ENCODE measurements around the gene ACSF3. TPM values are rescaled to one million over a fixed set of nuclear protein-coding genes. Genes with fewer than 3 reads are reported as not detected.
A peak's percentile ranks its signal among the peaks of the same experiment; 100 is the strongest.
"Not testable (repeated sequence)": the region's sequence is repeated elsewhere in the genome, so short reads cannot be mapped to it uniquely, and the experiment has no call there.

Gene ACSF3
- total RNA-seq, 2 donors from 2014 or later = 24.1 to 41.7 TPM

DNA sequence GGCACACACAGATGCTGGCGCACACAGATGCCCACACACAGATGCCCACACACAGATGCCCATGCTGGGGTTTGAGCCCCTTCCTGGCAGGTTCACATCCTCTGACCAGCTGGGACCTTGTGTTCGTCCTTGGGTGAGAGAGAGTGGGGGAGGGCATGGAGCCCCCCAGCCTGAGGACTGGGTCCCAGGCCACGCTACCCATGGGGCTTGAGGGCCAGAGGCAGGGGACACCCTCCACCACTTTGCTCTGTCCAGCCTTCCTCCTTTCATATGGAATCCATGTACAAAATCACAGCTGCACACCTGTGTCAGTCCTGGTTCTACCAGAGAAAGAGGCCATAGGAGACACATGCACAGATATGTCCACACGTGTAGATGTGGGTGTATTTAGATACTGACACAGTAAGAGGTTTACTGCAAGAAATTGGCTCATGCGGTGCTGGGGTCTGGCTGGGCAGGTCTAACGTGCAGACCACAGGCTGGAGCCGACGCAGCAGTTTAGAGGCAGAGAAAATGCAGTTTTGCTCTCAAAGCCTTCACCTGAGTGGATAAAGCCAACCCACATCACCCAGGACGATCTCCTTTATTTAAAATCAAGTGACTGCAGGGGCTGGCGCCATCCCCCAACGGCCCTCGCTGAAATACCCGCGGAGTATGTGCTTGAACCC, 95.8 kb downstream of the ACSF3 start:
- no peaks in the 10 kb centered on the region for H3K27me3 ChIP-seq (replicated peaks; ENCODE audit: insufficient read depth)
- DNase-seq (ENCODE audit: low spot score) = no peak
- TF ChIP-seq, protein P1, sequence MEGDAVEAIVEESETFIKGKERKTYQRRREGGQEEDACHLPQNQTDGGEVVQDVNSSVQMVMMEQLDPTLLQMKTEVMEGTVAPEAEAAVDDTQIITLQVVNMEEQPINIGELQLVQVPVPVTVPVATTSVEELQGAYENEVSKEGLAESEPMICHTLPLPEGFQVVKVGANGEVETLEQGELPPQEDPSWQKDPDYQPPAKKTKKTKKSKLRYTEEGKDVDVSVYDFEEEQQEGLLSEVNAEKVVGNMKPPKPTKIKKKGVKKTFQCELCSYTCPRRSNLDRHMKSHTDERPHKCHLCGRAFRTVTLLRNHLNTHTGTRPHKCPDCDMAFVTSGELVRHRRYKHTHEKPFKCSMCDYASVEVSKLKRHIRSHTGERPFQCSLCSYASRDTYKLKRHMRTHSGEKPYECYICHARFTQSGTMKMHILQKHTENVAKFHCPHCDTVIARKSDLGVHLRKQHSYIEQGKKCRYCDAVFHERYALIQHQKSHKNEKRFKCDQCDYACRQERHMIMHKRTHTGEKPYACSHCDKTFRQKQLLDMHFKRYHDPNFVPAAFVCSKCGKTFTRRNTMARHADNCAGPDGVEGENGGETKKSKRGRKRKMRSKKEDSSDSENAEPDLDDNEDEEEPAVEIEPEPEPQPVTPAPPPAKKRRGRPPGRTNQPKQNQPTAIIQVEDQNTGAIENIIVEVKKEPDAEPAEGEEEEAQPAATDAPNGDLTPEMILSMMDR (IDR thresholded peaks at IDR 0.05) = no peak
- no peaks in the 10 kb centered on the region for H3K9me3 ChIP-seq
- H3K4me1 ChIP-seq (ENCODE audit: control insufficient read depth in 1 of 2, low read depth in 2 of 2) = peaks cover 0 to 4% of the 10 kb centered on the region in 2 donors
- no peak for ATAC-seq (ENCODE audit: insufficient number of reproducible peaks, low FRiP score, low read depth)
- H3K27ac ChIP-seq = no peak overlapping the region
- H3K36me3 ChIP-seq = no peaks in the 10 kb centered on the region
- no peak overlapping the region for H3K4me3 ChIP-seq

DNA sequence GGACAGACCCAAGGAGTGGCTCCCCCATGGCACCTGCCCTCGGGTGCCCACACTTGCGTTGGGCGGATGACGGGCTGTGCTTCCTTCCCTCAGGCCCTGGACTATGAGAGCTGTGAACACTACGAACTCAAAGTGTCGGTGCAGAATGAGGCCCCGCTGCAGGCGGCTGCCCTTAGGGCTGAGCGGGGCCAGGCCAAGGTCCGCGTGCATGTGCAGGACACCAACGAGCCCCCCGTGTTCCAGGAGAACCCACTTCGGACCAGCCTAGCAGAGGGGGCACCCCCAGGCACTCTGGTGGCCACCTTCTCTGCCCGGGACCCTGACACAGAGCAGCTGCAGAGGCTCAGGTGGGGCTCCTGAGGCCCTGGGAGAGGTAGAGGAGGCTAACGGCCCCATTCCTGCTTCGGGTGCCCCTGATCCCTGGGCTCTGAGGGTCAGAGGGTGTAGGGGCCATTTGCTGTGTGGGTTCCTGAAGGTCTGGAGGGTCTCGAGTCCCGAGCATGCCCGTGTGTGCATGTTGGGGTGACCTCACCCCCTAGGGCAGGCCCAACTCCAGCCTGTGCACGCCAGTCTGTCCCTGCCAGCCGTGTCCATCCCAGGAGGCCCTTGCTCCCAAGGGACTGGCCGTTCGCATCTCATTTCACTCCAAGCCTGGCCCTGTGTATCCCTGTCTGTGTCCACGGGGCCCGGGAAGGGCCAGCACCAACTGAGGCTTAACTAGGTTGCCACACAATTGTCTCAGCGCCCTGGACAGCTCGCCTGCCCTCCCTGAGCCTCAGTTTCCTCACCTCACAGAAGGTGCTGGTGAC, 96.7 kb downstream of the ACSF3 start:
- Histone ChIP-seq H3K27ac (no peak overlapping the region), H3K36me3 (no peaks in the 10 kb centered on the region), H3K4me1 (ENCODE audit: control insufficient read depth in 1 of 2, low read depth in 2 of 2) (peaks cover 0 to 4% of the 10 kb centered on the region in 2 donors), H3K4me3 (no peak overlapping the region), H3K27me3 (replicated peaks; ENCODE audit: insufficient read depth) (no peaks in the 10 kb centered on the region), H3K9me3 (no peaks in the 10 kb centered on the region)
- ATAC-seq (ENCODE audit: insufficient number of reproducible peaks, low FRiP score, low read depth) = no peak
- TF ChIP-seq, protein P1 (IDR thresholded peaks at IDR 0.05) = no peak
- DNase-seq (ENCODE audit: low spot score) = no peak

DNA sequence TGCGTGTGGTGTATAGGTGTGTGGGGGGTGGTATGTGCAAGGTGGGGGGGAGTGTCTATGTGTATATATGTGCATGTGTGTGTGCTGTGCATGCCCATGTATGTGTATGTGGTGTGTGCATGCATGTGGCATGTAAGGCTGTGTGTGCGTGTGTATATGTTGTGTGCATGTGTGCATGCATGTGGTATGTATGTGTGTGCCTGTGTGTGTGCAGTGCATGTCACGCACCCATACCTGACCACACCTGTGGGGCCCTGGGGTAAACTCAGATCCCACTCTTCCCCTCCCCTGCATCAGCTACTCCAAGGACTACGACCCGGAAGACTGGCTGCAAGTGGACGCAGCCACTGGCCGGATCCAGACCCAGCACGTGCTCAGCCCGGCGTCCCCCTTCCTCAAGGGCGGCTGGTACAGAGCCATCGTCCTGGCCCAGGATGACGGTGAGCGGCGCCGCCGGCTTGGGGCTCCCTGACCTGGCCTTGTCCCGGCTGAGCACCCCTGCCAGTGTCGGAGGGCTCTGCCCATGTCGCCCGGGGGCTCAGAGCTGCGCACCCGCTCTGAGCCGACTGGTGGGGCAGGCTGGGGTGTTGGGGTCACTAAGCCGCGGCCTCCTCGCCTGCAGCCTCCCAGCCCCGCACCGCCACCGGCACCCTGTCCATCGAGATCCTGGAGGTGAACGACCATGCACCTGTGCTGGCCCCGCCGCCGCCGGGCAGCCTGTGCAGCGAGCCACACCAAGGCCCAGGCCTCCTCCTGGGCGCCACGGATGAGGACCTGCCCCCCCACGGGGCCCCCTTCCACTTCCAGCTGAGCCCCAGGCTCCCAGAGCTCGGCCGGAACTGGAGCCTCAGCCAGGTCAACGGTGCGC, 97.6 kb downstream of the ACSF3 start:
- Histone ChIP-seq H3K9me3 (no peaks in the 10 kb centered on the region), H3K4me1 (ENCODE audit: control insufficient read depth in 1 of 2, low read depth in 2 of 2) (peaks cover 0 to 4% of the 10 kb centered on the region in 2 donors), H3K36me3 (no peaks in the 10 kb centered on the region), H3K27me3 (replicated peaks; ENCODE audit: insufficient read depth) (no peaks in the 10 kb centered on the region), H3K4me3 (peak overlapping the region; percentile 69), H3K27ac (no peak overlapping the region)
- TF ChIP-seq, protein P1 (IDR thresholded peaks at IDR 0.05) = no peak
- no peak for ATAC-seq (ENCODE audit: insufficient number of reproducible peaks, low FRiP score, low read depth)
- DNase-seq (ENCODE audit: low spot score) = no peak

DNA sequence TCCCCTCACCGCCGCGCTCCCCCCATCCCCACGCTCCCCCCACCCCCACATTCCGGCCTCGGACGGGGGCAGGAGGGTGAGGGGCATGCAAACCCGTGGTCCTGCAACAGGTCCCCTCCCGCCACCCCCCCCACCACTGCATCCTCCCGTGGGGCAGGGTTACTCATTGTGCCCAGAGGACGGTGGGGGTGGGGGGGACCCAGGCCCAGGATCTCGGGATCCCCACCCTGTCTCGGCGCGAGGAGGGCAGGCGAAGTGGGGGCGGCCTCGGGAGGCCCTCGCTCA, 98.2 kb downstream of the ACSF3 start:
- Histone ChIP-seq H3K36me3 (no peaks in the 10 kb centered on the region), H3K9me3 (no peaks in the 10 kb centered on the region), H3K27ac (no peak overlapping the region), H3K27me3 (replicated peaks; ENCODE audit: insufficient read depth) (no peaks in the 10 kb centered on the region), H3K4me1 (ENCODE audit: control insufficient read depth in 1 of 2, low read depth in 2 of 2) (peaks cover 0 to 4% of the 10 kb centered on the region in 2 donors), H3K4me3 (peak overlapping the region; percentile 69)
- DNase-seq (ENCODE audit: low spot score) = no peak
- ATAC-seq (ENCODE audit: insufficient number of reproducible peaks, low FRiP score, low read depth) = no peak
- TF ChIP-seq, protein P1 (IDR thresholded peaks at IDR 0.05) = no peak

DNA sequence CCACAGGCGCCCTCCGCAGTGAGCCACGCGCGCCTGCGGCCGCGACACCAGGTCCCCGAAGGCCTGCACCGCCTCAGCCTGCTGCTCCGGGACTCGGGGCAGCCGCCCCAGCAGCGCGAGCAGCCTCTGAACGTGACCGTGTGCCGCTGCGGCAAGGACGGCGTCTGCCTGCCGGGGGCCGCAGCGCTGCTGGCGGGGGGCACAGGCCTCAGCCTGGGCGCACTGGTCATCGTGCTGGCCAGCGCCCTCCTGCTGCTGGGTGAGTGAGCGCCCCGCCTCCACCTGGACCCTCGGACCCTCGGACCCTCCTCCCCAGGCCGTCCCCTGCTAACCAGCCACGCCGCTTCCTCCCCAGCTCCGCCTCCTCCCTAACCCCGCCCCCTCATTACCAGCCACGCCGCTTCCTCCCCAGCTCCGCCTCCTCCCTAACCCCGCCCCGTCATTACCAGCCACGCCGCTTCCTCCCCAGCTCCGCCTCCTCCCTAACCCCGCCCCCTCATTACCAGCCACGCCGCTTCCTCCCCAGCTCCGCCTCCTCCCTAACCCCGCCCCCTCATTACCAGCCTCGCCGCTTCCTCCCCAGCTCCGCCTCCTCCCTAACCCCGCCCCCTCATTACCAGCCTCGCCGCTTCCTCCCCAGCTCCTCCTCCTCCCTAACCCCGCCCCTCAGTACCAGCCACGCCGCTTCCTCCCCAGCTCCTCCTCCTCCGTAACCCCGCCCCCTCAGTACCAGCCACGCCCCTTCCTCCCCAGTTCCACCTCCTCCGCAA, 98.7 kb downstream of the ACSF3 start:
- DNase-seq (ENCODE audit: low spot score); H3K4me1 ChIP-seq (ENCODE audit: control insufficient read depth in 1 of 2, low read depth in 2 of 2); H3K36me3 ChIP-seq; ATAC-seq (ENCODE audit: insufficient number of reproducible peaks, low FRiP score, low read depth); H3K27me3 ChIP-seq (replicated peaks; ENCODE audit: insufficient read depth); H3K27ac ChIP-seq; H3K9me3 ChIP-seq: not testable (repeated sequence)
- H3K4me3 ChIP-seq = peak overlapping the region; percentile 69

Measured in thoracic aorta (tissue), 2 donors.